ENCODE measurements around the gene MESP2. TPM values are rescaled to one million over a fixed set of nuclear protein-coding genes. Genes with fewer than 3 reads are reported as not detected.

MESP2 gene
- total and polyA plus RNA-seq, 4 donors, result 0.03 TPM; not detected in 3

GRCh38 chr15:89775815-89776214 lies 317 bp upstream of the MESP2 start (continued):
- TF ChIP-seq MAX (IDR thresholded peaks at IDR 0.05) (no peak), ZBTB33 (IDR thresholded peaks at IDR 0.05) (no peak)

- WGBS, result 73% methylated on average over 25 of the region's 25 CpGs
- H3K9ac ChIP-seq (ENCODE audit: low read depth in 1 of 2, low read length in 2 of 2), result no peak overlapping the region
These were observed 1.1 kb downstream of the MESP2 start for GRCh38 chr15:89777073-89777751.

GRCh38 chr15:89777782-89778380 lies 1.7 kb downstream of the MESP2 start:
- Histone ChIP-seq H3K4me1 (ENCODE audit: control insufficient read depth in 4 of 4, insufficient read depth in 4 of 4, low read length in 3 of 4) (peaks cover 4 to 27% (median 18%) of the 10 kb centered on the region in 4 donors), H3K27me3 (ENCODE audit: control insufficient read depth in 4 of 4, insufficient read depth in 4 of 4, low read length in 3 of 4) (no peaks in the 10 kb centered on the region), H3K4me3 (ENCODE audit: low read depth in 1 of 3, low read length in 3 of 3) (no peak overlapping the region), H3K9me3 (ENCODE audit: control insufficient read depth in 4 of 4, low read length in 3 of 4) (no peaks in the 10 kb centered on the region), H3K36me3 (ENCODE audit: control insufficient read depth in 4 of 4, insufficient read depth in 3 of 4, low read depth in 1 of 4, low read length in 3 of 4) (no peaks in the 10 kb centered on the region), H3K9ac (ENCODE audit: low read depth in 1 of 2, low read length in 2 of 2) (no peak overlapping the region), H3K27ac (ENCODE audit: low read depth in 1 of 2, low read length in 2 of 2) (no peak overlapping the region)
- 91% methylated on average over 10 of the region's 10 CpGs for WGBS
- TF ChIP-seq REST (IDR thresholded peaks at IDR 0.05) (no peak), YY1 (IDR thresholded peaks at IDR 0.05) (no peak)
- DNase-seq (ENCODE audit: low spot score), result no peak

More at GRCh38 chr15:89777073-89777751, 1.1 kb downstream of the MESP2 start:
- Histone ChIP-seq H3K4me1 (ENCODE audit: control insufficient read depth in 4 of 4, insufficient read depth in 4 of 4, low read length in 3 of 4) (peaks cover 6 to 30% (median 22%) of the 10 kb centered on the region in 4 donors), H3K36me3 (ENCODE audit: control insufficient read depth in 4 of 4, insufficient read depth in 3 of 4, low read depth in 1 of 4, low read length in 3 of 4) (no peaks in the 10 kb centered on the region), H3K9me3 (ENCODE audit: control insufficient read depth in 4 of 4, low read length in 3 of 4) (no peaks in the 10 kb centered on the region), H3K27ac (ENCODE audit: low read depth in 1 of 2, low read length in 2 of 2) (no peak overlapping the region), H3K27me3 (ENCODE audit: control insufficient read depth in 4 of 4, insufficient read depth in 4 of 4, low read length in 3 of 4) (no peaks in the 10 kb centered on the region), H3K4me3 (ENCODE audit: low read depth in 1 of 3, low read length in 3 of 3) (no peak overlapping the region)
- DNase-seq (ENCODE audit: low spot score), result no peak
- no peak for TF ChIP-seq FOXA2 (IDR thresholded peaks at IDR 0.05)
- TF ChIP-seq EGR1 (IDR thresholded peaks at IDR 0.05; ENCODE audit: low read depth in 2 of 2), result no peak
- no peak for TF ChIP-seq GABPA (IDR thresholded peaks at IDR 0.05 in 1 of 2, conservative IDR thresholded peaks at IDR 0.05 in 1 of 2)

GRCh38 chr15:89778861-89779260 lies 2.7 kb downstream of the MESP2 start:
- TF ChIP-seq EGR1 (IDR thresholded peaks at IDR 0.05; ENCODE audit: low read depth in 2 of 2) (no peak), FOXA2 (IDR thresholded peaks at IDR 0.05) (no peak), GABPA (IDR thresholded peaks at IDR 0.05 in 1 of 2, conservative IDR thresholded peaks at IDR 0.05 in 1 of 2) (no peak), NR2F2 (IDR thresholded peaks at IDR 0.05) (no peak), TAF1 (conservative IDR thresholded peaks at IDR 0.05) (no peak)
- H3K4me1 ChIP-seq (ENCODE audit: control insufficient read depth in 4 of 4, insufficient read depth in 4 of 4, low read length in 3 of 4), result peaks cover 4 to 24% (median 15%) of the 10 kb centered on the region in 4 donors
- no peaks in the 10 kb centered on the region for H3K27me3 ChIP-seq (ENCODE audit: control insufficient read depth in 4 of 4, insufficient read depth in 4 of 4, low read length in 3 of 4)
- H3K4me3 ChIP-seq (ENCODE audit: low read depth in 1 of 3, low read length in 3 of 3), result no peak overlapping the region
- no peaks in the 10 kb centered on the region for H3K36me3 ChIP-seq (ENCODE audit: control insufficient read depth in 4 of 4, insufficient read depth in 3 of 4, low read depth in 1 of 4, low read length in 3 of 4)
- H3K27ac ChIP-seq (ENCODE audit: low read depth in 1 of 2, low read length in 2 of 2), result no peak overlapping the region
- 90% methylated on average over 4 of the region's 4 CpGs for WGBS
- DNase-seq (ENCODE audit: low spot score), result no peak
- no peaks in the 10 kb centered on the region for H3K9me3 ChIP-seq (ENCODE audit: control insufficient read depth in 4 of 4, low read length in 3 of 4)
- H3K9ac ChIP-seq (ENCODE audit: low read depth in 1 of 2, low read length in 2 of 2), result no peak overlapping the region

All from liver (tissue), 9 donors.